ENCODE measurements around the gene TMTC2.
"Not testable (repeated sequence)": the region's sequence is repeated elsewhere in the genome, so short reads cannot be mapped to it uniquely, and the experiment has no call there.

DNA sequence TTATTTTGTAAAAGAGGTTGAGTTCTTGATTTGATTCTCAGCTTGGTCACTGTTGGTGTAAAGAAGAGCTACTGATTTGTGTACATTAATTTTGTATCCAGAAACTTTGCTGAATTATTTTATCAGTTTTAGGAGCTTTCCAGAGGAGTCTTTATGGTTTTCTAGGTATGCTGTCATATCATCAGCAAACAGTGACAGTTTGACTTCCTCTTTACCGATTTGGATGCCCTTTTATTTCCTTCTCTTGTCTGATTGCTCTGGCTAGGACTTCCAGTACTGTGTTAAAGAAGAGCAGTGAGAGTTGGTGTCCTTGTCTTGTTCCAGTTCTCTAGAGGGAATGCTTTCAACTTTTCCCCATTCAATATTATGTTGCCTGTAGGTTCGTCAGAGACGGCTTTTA lies 431.2 kb downstream of the TMTC2 start:
- not testable (repeated sequence) for TF ChIP-seq EP300 (IDR thresholded peaks at IDR 0.05)
- TF ChIP-seq, protein P1, sequence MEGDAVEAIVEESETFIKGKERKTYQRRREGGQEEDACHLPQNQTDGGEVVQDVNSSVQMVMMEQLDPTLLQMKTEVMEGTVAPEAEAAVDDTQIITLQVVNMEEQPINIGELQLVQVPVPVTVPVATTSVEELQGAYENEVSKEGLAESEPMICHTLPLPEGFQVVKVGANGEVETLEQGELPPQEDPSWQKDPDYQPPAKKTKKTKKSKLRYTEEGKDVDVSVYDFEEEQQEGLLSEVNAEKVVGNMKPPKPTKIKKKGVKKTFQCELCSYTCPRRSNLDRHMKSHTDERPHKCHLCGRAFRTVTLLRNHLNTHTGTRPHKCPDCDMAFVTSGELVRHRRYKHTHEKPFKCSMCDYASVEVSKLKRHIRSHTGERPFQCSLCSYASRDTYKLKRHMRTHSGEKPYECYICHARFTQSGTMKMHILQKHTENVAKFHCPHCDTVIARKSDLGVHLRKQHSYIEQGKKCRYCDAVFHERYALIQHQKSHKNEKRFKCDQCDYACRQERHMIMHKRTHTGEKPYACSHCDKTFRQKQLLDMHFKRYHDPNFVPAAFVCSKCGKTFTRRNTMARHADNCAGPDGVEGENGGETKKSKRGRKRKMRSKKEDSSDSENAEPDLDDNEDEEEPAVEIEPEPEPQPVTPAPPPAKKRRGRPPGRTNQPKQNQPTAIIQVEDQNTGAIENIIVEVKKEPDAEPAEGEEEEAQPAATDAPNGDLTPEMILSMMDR (IDR thresholded peaks at IDR 0.05), result not testable (repeated sequence)

Data from tibial nerve (tissue), 4 donors.